Endothelial cell of umbilical vein (primary cell): ENCODE results near the gene CACNA2D3. TPM values are rescaled to one million over a fixed set of nuclear protein-coding genes. Genes with fewer than 3 reads are reported as not detected.

Experiments used
- BruUV-seq: library from RNA; stranded (reverse); fragments of 400-500 nt; replicated peaks from 2 replicates; lab custom pipeline; 2021; lab: Mats Ljungman, UMichigan
- CTCF ChIA-PET: fragments of 300-600, 350-600 bp; sonication (Branson Sonifier 250); formaldehyde crosslinking; loops from one replicate; lab custom pipeline; 2021; ENCODE audit warnings: antibody characterized with exemption, inconsistent platforms; lab: Charles Lee
- POLR2A ChIA-PET: fragments of 300-600, 350-600 bp; sonication (Branson Sonifier 250); formaldehyde crosslinking; loops from one replicate; lab custom pipeline; 2021; ENCODE audit warnings: antibody characterized with exemption, inconsistent platforms; lab: Charles Lee
- DNase-seq: peaks from one replicate; pipeline ENCODE4 v3.0.0-alpha.2; 2011; ENCODE audit warnings: low read depth, low spot score
- FAIRE-seq: peaks from 2 replicates; lab custom pipeline; 2011; peaks lifted over from hg19 to GRCh38; lab: Jason Lieb, UNC
- H2AFZ ChIP-seq: 2 replicates; pipeline ENCODE4 v1.6.0; 2012; ENCODE audit warnings: low read depth, low read length, control low read depth, inconsistent platforms
- H3K27ac ChIP-seq: 2 replicates; pipeline ENCODE4 v1.5.1; 2011; ENCODE audit warnings: low read depth, mild to moderate bottlenecking, control low read depth, low read length, moderate library complexity; ENCODE audit not compliant: insufficient read depth
- H3K27me3 ChIP-seq, 2 experiments: 2 replicates each; pipeline versions ENCODE4 v1.6.0 to v1.6.1; 2011; ENCODE audit warnings: low read length in 2 of 2, mixed read lengths in 1 of 2; ENCODE audit not compliant: control insufficient read depth in 2 of 2, insufficient read depth in 2 of 2
- H3K36me3 ChIP-seq, 2 experiments: 2 replicates in 1 of 2; 3 replicates in 1 of 2; pipeline ENCODE4 v1.5.1; 2011; ENCODE audit warnings: low read length in 2 of 2, mild to moderate bottlenecking in 1 of 2, moderate library complexity in 1 of 2; ENCODE audit not compliant: control insufficient read depth in 2 of 2, insufficient read depth in 2 of 2; ENCODE audit errors: extremely low read depth in 1 of 2
- H3K4me1 ChIP-seq: 3 replicates; pipeline ENCODE4 v1.5.1; 2011; ENCODE audit warnings: mild to moderate bottlenecking, low read length; ENCODE audit not compliant: control insufficient read depth, insufficient read depth; ENCODE audit errors: extremely low read depth
- H3K4me2 ChIP-seq: 2 replicates; pipeline ENCODE4 v1.6.1; 2011; ENCODE audit warnings: low read length, control low read depth, mixed read lengths; ENCODE audit not compliant: insufficient read depth
- H3K4me3 ChIP-seq, 3 experiments: fragments of 200-600 bp in 1 of 3; sonication (generic), shearing (Covaris generic) in 1 of 3; replicated peaks in 1 of 3; 2 replicates each; pipeline ENCODE4 v1.5.1; 2011 to 2016; ENCODE audit warnings: control low read depth in 3 of 3, low read length in 3 of 3, mild to moderate bottlenecking in 2 of 3, inconsistent platforms in 1 of 3, low read depth in 1 of 3, moderate library complexity in 1 of 3; ENCODE audit not compliant: insufficient read depth in 1 of 3
- H3K79me2 ChIP-seq: 2 replicates; pipeline ENCODE4 v1.6.0; 2012; ENCODE audit warnings: low read length, inconsistent platforms; ENCODE audit not compliant: control insufficient read depth, insufficient read depth
- H3K9ac ChIP-seq: replicated peaks from 2 replicates; pipeline ENCODE3; 2011; ENCODE audit warnings: low read length, control low read depth; ENCODE audit not compliant: insufficient read depth; ENCODE audit errors: extremely low read depth
- H3K9me1 ChIP-seq: replicated peaks from 3 replicates; pipeline ENCODE4 v1.6.0; 2011; ENCODE audit warnings: mild to moderate bottlenecking, low read length; ENCODE audit not compliant: control insufficient read depth, insufficient read depth; ENCODE audit errors: extremely low read depth
- H3K9me3 ChIP-seq: replicated peaks from 2 replicates; pipeline ENCODE4 v1.5.1; 2012; ENCODE audit warnings: low read length, inconsistent platforms; ENCODE audit not compliant: control insufficient read depth, insufficient read depth
- H4K20me1 ChIP-seq: replicated peaks from 2 replicates; pipeline ENCODE3; 2011; ENCODE audit warnings: mild to moderate bottlenecking, low read length; ENCODE audit not compliant: control insufficient read depth, insufficient read depth; ENCODE audit errors: extremely low read depth
- EZH2 ChIP-seq: IDR thresholded peaks from 2 replicates; pipeline ENCODE4 v1.6.1; 2012; ENCODE audit warnings: borderline replicate concordance, low read depth, mild to moderate bottlenecking, moderate library complexity, low read length, inconsistent platforms; ENCODE audit not compliant: severe bottlenecking
- FOS ChIP-seq: IDR thresholded peaks from 2 replicates; pipeline ENCODE4 v1.6.1; 2011; ENCODE audit warnings: mild to moderate bottlenecking, low read length, moderate library complexity, borderline replicate concordance; ENCODE audit not compliant: insufficient read depth
- GATA2 ChIP-seq: IDR thresholded peaks from 2 replicates; pipeline ENCODE4 v1.7.0; 2011; ENCODE audit warnings: low read depth, mild to moderate bottlenecking, moderate library complexity, mixed read lengths, low read length; ENCODE audit not compliant: insufficient read length, insufficient read depth
- JUN ChIP-seq: IDR thresholded peaks from 2 replicates; pipeline ENCODE4 v1.6.1; 2011; ENCODE audit warnings: borderline replicate concordance, low read depth; ENCODE audit not compliant: insufficient read length, insufficient read depth
- MYC ChIP-seq: IDR thresholded peaks from one replicate; pipeline ENCODE4 v1.6.1; 2011; ENCODE audit warnings: mild to moderate bottlenecking, low read depth, low read length
- POLR2A ChIP-seq: IDR thresholded peaks from 2 replicates; pipeline ENCODE4 v1.6.1; 2012; ENCODE audit warnings: low read depth, mild to moderate bottlenecking, control low read depth, low read length
- POLR2AphosphoS5 ChIP-seq: IDR thresholded peaks from 2 replicates; pipeline ENCODE4 v1.6.1; 2012; ENCODE audit warnings: low read depth, mild to moderate bottlenecking, control low read depth, low read length, moderate library complexity; ENCODE audit not compliant: insufficient read depth
- dilution Hi-C: fragments of 300-500 bp; cut with MboI; formaldehyde crosslinking; loops from one replicate; pipeline ENCODE4 v1.15.0; 2019; ENCODE audit warnings: low sequenced_read_pairs; ENCODE audit not compliant: extremely low pct_ligation_motif_present
- intact Hi-C: fragments of 100-400 bp; cut with micrococcal nuclease; formaldehyde crosslinking; loops from one replicate; pipeline ENCODE4 v1.10.0; 2022
- polyA plus RNA-seq, 4 experiments: library from polyadenylated mRNA; depleted of rRNA in 3 of 4; stranded (reverse) in 3 of 4; unstranded in 1 of 4; fragments of >200 nt; gene quantifications; 2 replicates each; pipeline versions ENCODE4 v1.2.1 to v1.2.3, GENCODE V29; 2011 to 2012; ENCODE audit warnings: missing spikeins in 1 of 4
- total RNA-seq: library from RNA; stranded (reverse); gene quantifications from 2 replicates; pipeline ENCODE4 v1.2.3, GENCODE V29; 2021
- TF ChIP-seq, protein P1 (sequence below), 2 donors: IDR thresholded peaks; 1 replicate in 1 of 2; 2 replicates in 1 of 2; pipeline ENCODE4 v1.5.1; 2011; ENCODE audit warnings: low read length in 2 of 2, mild to moderate bottlenecking in 2 of 2, moderate library complexity in 2 of 2, control low read depth in 1 of 2, inconsistent platforms in 1 of 2, low read depth in 1 of 2; ENCODE audit not compliant: insufficient read depth in 1 of 2; ENCODE audit errors: extremely low read depth in 1 of 2
- TF ChIP-seq, protein P2 (sequence below): IDR thresholded peaks from 2 replicates; pipeline ENCODE4 v1.6.1; 2011; ENCODE audit not compliant: insufficient read depth, insufficient read length

Gene CACNA2D3
- total and polyA plus RNA-seq, 2 donors (not counting 3 experiments of a cell fraction or from before 2014, with no cell fraction given) = not detected

DNA sequence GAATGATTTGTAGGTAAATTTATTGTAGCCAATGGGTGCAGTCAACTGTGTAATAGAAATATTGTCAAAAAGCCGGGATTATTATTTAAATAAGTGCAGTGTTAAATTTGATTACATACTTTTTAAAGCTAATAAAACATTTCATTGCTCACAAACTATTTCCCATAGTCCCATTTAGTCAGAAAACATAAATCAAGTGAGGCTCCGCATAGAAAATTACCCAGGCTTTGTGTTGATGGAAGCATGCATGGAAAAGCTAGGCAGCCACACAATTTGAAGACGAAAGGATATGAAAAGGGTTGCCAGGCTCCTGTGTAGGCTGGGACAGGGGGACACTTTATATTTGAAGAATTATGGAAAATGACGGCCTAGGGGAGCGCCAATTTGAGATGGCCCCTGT lies 723.2 kb downstream of the CACNA2D3 start:
- no peaks in the 10 kb centered on the region for H3K4me1 ChIP-seq
- H3K9ac ChIP-seq = no peak overlapping the region
- no peak overlapping the region for H3K4me3 ChIP-seq
- no peak overlapping the region for H3K4me2 ChIP-seq
- no peaks in the 10 kb centered on the region for H3K27me3 ChIP-seq
- ChIA-PET POLR2A (no interaction called here), CTCF (no interaction called here)
- H3K36me3 ChIP-seq = no peaks in the 10 kb centered on the region
- intact Hi-C loops (no loop called here), dilution Hi-C loops (no loop called here)
- H4K20me1 ChIP-seq = no peaks in the 10 kb centered on the region
- TF ChIP-seq, protein P1, sequence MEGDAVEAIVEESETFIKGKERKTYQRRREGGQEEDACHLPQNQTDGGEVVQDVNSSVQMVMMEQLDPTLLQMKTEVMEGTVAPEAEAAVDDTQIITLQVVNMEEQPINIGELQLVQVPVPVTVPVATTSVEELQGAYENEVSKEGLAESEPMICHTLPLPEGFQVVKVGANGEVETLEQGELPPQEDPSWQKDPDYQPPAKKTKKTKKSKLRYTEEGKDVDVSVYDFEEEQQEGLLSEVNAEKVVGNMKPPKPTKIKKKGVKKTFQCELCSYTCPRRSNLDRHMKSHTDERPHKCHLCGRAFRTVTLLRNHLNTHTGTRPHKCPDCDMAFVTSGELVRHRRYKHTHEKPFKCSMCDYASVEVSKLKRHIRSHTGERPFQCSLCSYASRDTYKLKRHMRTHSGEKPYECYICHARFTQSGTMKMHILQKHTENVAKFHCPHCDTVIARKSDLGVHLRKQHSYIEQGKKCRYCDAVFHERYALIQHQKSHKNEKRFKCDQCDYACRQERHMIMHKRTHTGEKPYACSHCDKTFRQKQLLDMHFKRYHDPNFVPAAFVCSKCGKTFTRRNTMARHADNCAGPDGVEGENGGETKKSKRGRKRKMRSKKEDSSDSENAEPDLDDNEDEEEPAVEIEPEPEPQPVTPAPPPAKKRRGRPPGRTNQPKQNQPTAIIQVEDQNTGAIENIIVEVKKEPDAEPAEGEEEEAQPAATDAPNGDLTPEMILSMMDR (IDR thresholded peaks at IDR 0.05; ENCODE audit: extremely low read depth in 1 of 2, insufficient read depth in 1 of 2, low read depth in 1 of 2, low read length in 2 of 2) = no peak
- TF ChIP-seq FOS (no peak), JUN (no peak), MYC (no peak), POLR2A (no peak), POLR2AphosphoS5 (no peak), EZH2 (no peak), GATA2 (no peak)
- TF ChIP-seq, protein P2, sequence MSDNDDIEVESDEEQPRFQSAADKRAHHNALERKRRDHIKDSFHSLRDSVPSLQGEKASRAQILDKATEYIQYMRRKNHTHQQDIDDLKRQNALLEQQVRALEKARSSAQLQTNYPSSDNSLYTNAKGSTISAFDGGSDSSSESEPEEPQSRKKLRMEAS = no peak
- H3K79me2 ChIP-seq = no peaks in the 10 kb centered on the region
- H3K9me3 ChIP-seq = no peaks in the 10 kb centered on the region
- no peak overlapping the region for H3K27ac ChIP-seq
- FAIRE-seq (no peak), DNase-seq (no peak)
- no peak overlapping the region for H2AFZ ChIP-seq
- H3K9me1 ChIP-seq = no peaks in the 10 kb centered on the region
- BruUV-seq = no TSS peak
